ENCODE data around the gene VPS51.

GRCh38 chr11:65063532-65063931 lies 32.5 kb upstream of the VPS51 start:
- TF ChIP-seq CTCF (conservative IDR thresholded peaks at IDR 0.05; ENCODE audit: low read depth in 2 of 2) (no peak), EZH2phosphoT487 (IDR thresholded peaks at IDR 0.05; ENCODE audit: unreplicated experiment) (no peak), REST (IDR thresholded peaks at IDR 0.05; ENCODE audit: unreplicated experiment) (no peak), EZH2 (IDR thresholded peaks at IDR 0.05; ENCODE audit: low read depth, unreplicated experiment) (no peak), NANOG (IDR thresholded peaks at IDR 0.05; ENCODE audit: borderline replicate concordance) (no peak), POLR2AphosphoS5 (IDR thresholded peaks at IDR 0.05; ENCODE audit: low read depth) (no peak)
